Measurements from ENCODE around the gene SAAL1. TPM values are rescaled to one million over a fixed set of nuclear protein-coding genes. Genes with fewer than 3 reads are reported as not detected.

The SAAL1 gene, protein sequence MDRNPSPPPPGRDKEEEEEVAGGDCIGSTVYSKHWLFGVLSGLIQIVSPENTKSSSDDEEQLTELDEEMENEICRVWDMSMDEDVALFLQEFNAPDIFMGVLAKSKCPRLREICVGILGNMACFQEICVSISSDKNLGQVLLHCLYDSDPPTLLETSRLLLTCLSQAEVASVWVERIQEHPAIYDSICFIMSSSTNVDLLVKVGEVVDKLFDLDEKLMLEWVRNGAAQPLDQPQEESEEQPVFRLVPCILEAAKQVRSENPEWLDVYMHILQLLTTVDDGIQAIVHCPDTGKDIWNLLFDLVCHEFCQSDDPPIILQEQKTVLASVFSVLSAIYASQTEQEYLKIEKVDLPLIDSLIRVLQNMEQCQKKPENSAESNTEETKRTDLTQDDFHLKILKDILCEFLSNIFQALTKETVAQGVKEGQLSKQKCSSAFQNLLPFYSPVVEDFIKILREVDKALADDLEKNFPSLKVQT
- 41.2 TPM for total RNA-seq (2021; ENCODE audit: unreplicated experiment)
- 26.7 and 30.5 TPM in 2 replicates for polyA plus RNA-seq (2012)
- Bru-seq, nascent RNA, result percentile 83 among the genes with signal in this experiment
- BruChase-seq, experiment 1, labeled RNA remaining after a 6-hour chase, result percentile 73 among the genes with signal in this experiment
- BruChase-seq, experiment 2, labeled RNA remaining after a 2-hour chase, result percentile 73 among the genes with signal in this experiment
- long read RNA-seq, transcript SAAL1-201 (12 exons, 1,518 nt), result minor isoform, 8 of 72 reads
- long read RNA-seq, transcript SAAL1-206 (2 exons, 471 nt), result minor isoform, 7 of 72 reads
- long read RNA-seq, transcript SAAL1-202 (12 exons, 1,582 nt), result major isoform, 34 of 72 reads
- long read RNA-seq, partial matches to known transcripts, result 1 of 72 reads
- long read RNA-seq, other reads (novel, unspliced or antisense), result 20 of 72 reads

DNA sequence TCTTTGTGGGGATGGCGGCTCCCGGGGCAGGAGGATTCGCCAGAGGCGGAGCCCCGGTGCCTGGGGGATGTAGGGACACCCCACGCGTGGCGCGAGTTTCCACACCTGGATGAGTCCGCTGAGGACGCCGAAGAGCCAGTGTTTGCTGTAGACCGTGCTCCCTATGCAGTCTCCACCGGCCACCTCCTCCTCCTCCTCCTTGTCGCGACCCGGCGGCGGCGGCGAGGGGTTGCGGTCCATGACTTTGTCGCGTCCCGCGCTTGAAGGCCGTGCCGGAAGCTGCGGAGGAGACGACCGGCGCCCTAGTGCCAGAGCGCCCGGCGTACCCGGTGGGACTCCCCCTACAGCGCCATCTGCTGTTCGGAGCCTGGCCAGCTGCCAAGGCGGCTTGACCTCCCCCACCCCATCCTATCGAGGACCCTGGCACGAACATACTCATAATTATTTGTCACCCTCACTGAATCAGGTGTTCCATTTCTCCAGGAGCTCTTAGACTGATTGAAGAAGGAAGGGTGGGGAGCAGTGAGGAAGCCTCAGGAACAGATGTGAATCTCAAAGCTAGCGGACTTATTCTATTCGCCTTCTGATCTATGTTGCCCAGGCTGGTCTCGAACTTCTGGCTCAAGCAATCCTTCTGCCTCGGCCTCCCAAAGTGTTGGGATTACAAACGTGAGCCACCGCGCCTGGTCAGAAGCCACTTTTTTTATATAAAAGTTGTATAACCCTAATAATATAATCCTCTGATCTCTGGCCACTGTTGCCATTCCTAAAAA is at the start of gene SAAL1:
SAAL1 (minus strand) TSS at position 281 of the 773 bp plus-strand sequence; CDS start at position 240, 41 bp downstream.
- Histone ChIP-seq H3K4me2 (ENCODE audit: low read length) (peak within 1 kb of the TSS; percentile 84), H4K20me1 (ENCODE audit: insufficient read depth) (no peaks in the 10 kb centered on the region), H3K79me2 (ENCODE audit: insufficient read depth, low read length) (peaks cover 39% of the 10 kb centered on the region), H3K4me1 (ENCODE audit: control insufficient read depth in 1 of 2, insufficient read depth in 2 of 2, low read length in 2 of 2) (peaks cover 7 to 14% of the 10 kb centered on the region in 2 experiments), H3K36me3 (ENCODE audit: control insufficient read depth in 1 of 2, insufficient read depth in 2 of 2, low read length in 2 of 2) (peaks cover 15 to 21% of the 10 kb centered on the region in 2 experiments; a peak in 3 of 4 replicates), H3K4me3 (replicated peaks in 1 of 2; ENCODE audit: low read depth in 1 of 2, low read length in 2 of 2) (peak within 1 kb of the TSS; percentile 95 to 96), H2AFZ (ENCODE audit: low read depth, low read length, poor library complexity, severe bottlenecking) (peak within 1 kb of the TSS; percentile 45), H3K9ac (ENCODE audit: low read length) (peak within 1 kb of the TSS; percentile 86), H3K9me2 (ENCODE audit: insufficient read depth) (no peaks in the 10 kb centered on the region), H3K27me3 (ENCODE audit: insufficient read depth, low read length) (no peaks in the 10 kb centered on the region), H3K27ac (ENCODE audit: low read depth, low read length) (peak within 1 kb of the TSS; percentile 61; the same call in 1 of the 2 replicates), H3K9me3 (ENCODE audit: control insufficient read depth in 1 of 2, insufficient read depth in 1 of 2, low read depth in 1 of 2, low read length in 2 of 2) (no peaks in the 10 kb centered on the region)
- ATAC-seq, result peak; percentile 98
- ChIA-PET CTCF (interaction anchor here (0.6 to 2.2 kb wide), 7 partner anchors 8 to 375 kb away, joined by 3 to 19 read pairs (median 5); no protein-coding TSS in a partner anchor), RAD21 (ENCODE audit: low non-redundant PET in 1 of 2, low total read pairs in 2 of 2, uncharacterized antibody in 2 of 2, unreplicated experiment in 2 of 2) (interaction anchor here (0.6 to 1.1 kb wide), 3 partner anchors 9 to 69 kb away, joined by 3 to 4 read pairs (median 3); no protein-coding TSS in a partner anchor), POLR2A (interaction anchor here (1.4 kb wide), 1 partner anchor 9 kb away, joined by 4 read pairs; no protein-coding TSS in a partner anchor)
- intact Hi-C loops (cut with micrococcal nuclease), result loop anchor here (5.0 kb wide), 1 partner anchor 114 kb away; no protein-coding TSS in a partner anchor
- DNase-seq (ENCODE audit: low read depth, low spot score), result peak; percentile 74
- TF ChIP-seq EZH2 (IDR thresholded peaks at IDR 0.05) (no peak), SRF (IDR thresholded peaks at IDR 0.05; ENCODE audit: low read depth) (no peak), POLR2A (IDR thresholded peaks at IDR 0.05; ENCODE audit: borderline replicate concordance, extremely low read depth, insufficient read depth, insufficient read length) (peak; percentile 48), ZFX (IDR thresholded peaks at IDR 0.05) (peak; percentile 82), CBX3 (IDR thresholded peaks at IDR 0.05; ENCODE audit: low read depth) (peak; percentile 81; the same call in 1 of the 2 replicates), FOSL1 (IDR thresholded peaks at IDR 0.05; ENCODE audit: low read depth) (no peak), SIN3A (IDR thresholded peaks at IDR 0.05; ENCODE audit: low read depth) (peak; percentile 89), TCF7L2 (IDR thresholded peaks at IDR 0.05; ENCODE audit: borderline replicate concordance, extremely low read depth, insufficient read depth, insufficient read length) (peak; percentile 49), YY1 (IDR thresholded peaks at IDR 0.05; ENCODE audit: extremely low read depth, insufficient replicate concordance, low read depth, low read length) (peak; percentile 34), POLR2AphosphoS5 (IDR thresholded peaks at IDR 0.05; ENCODE audit: low read depth, low read length) (peak; percentile 95), ELF1 (IDR thresholded peaks at IDR 0.05; ENCODE audit: borderline replicate concordance, low read depth) (peak; percentile 42; the same call in 1 of the 2 replicates)
- TF ChIP-seq, protein P1, sequence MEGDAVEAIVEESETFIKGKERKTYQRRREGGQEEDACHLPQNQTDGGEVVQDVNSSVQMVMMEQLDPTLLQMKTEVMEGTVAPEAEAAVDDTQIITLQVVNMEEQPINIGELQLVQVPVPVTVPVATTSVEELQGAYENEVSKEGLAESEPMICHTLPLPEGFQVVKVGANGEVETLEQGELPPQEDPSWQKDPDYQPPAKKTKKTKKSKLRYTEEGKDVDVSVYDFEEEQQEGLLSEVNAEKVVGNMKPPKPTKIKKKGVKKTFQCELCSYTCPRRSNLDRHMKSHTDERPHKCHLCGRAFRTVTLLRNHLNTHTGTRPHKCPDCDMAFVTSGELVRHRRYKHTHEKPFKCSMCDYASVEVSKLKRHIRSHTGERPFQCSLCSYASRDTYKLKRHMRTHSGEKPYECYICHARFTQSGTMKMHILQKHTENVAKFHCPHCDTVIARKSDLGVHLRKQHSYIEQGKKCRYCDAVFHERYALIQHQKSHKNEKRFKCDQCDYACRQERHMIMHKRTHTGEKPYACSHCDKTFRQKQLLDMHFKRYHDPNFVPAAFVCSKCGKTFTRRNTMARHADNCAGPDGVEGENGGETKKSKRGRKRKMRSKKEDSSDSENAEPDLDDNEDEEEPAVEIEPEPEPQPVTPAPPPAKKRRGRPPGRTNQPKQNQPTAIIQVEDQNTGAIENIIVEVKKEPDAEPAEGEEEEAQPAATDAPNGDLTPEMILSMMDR (IDR thresholded peaks at IDR 0.05 in 2 of 3, conservative IDR thresholded peaks at IDR 0.05 in 1 of 3; ENCODE audit: borderline replicate concordance in 1 of 3, insufficient read depth in 1 of 3, low read depth in 2 of 3, low read length in 2 of 3), result peak; percentile 58 to 82 (median 81)
- TF ChIP-seq, protein P2, sequence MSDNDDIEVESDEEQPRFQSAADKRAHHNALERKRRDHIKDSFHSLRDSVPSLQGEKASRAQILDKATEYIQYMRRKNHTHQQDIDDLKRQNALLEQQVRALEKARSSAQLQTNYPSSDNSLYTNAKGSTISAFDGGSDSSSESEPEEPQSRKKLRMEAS (IDR thresholded peaks at IDR 0.05), result peak; percentile 69
- no TSS peak for BruUV-seq (replicated peaks)

Measured in HCT116 (cell line).